ENCODE measurements around the gene HIGD1A. TPM values are rescaled to one million over a fixed set of nuclear protein-coding genes. Genes with fewer than 3 reads are reported as not detected.
"Not testable (repeated sequence)": the region's sequence is repeated elsewhere in the genome, so short reads cannot be mapped to it uniquely, and the experiment has no call there.

The HIGD1A gene
- total RNA-seq, 1 donor from 2014 or later = 82.4 TPM

DNA sequence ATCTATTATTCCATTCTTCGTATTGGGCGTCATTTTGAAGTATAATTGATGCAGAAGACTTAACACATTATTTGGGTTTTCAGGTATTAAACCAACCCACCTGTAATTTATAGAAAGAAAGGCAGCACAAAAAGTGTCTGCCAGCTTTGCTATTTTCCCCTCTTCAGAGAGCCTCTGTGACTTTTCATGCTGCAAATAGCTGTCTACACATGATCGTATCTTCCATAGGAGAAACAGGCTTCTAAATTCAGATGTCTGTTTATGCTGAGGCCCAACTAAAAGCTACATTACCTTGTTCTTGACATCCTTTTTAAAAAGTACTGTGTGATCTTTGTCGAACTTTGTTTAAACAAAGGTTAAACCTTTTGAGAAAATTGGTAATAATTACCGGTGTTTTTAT lies 10.0 kb upstream of the HIGD1A start:
- no peaks in the 10 kb centered on the region for H3K9me3 Mint-ChIP-seq
- no peak for DNase-seq (ENCODE audit: low read depth, low spot score)
- H3K27me3 Mint-ChIP-seq (ENCODE audit: low read depth) = peaks cover 2% of the 10 kb centered on the region
- H3K36me3 Mint-ChIP-seq (ENCODE audit: low read depth) = no peaks in the 10 kb centered on the region
- H3K4me1 Mint-ChIP-seq = peaks cover 6% of the 10 kb centered on the region
- no peak overlapping the region for H3K27ac Mint-ChIP-seq (ENCODE audit: unreplicated experiment)
- no peak overlapping the region for H3K4me3 Mint-ChIP-seq
- TF ChIP-seq, protein P1, sequence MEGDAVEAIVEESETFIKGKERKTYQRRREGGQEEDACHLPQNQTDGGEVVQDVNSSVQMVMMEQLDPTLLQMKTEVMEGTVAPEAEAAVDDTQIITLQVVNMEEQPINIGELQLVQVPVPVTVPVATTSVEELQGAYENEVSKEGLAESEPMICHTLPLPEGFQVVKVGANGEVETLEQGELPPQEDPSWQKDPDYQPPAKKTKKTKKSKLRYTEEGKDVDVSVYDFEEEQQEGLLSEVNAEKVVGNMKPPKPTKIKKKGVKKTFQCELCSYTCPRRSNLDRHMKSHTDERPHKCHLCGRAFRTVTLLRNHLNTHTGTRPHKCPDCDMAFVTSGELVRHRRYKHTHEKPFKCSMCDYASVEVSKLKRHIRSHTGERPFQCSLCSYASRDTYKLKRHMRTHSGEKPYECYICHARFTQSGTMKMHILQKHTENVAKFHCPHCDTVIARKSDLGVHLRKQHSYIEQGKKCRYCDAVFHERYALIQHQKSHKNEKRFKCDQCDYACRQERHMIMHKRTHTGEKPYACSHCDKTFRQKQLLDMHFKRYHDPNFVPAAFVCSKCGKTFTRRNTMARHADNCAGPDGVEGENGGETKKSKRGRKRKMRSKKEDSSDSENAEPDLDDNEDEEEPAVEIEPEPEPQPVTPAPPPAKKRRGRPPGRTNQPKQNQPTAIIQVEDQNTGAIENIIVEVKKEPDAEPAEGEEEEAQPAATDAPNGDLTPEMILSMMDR (conservative IDR thresholded peaks at IDR 0.05) = no peak

DNA sequence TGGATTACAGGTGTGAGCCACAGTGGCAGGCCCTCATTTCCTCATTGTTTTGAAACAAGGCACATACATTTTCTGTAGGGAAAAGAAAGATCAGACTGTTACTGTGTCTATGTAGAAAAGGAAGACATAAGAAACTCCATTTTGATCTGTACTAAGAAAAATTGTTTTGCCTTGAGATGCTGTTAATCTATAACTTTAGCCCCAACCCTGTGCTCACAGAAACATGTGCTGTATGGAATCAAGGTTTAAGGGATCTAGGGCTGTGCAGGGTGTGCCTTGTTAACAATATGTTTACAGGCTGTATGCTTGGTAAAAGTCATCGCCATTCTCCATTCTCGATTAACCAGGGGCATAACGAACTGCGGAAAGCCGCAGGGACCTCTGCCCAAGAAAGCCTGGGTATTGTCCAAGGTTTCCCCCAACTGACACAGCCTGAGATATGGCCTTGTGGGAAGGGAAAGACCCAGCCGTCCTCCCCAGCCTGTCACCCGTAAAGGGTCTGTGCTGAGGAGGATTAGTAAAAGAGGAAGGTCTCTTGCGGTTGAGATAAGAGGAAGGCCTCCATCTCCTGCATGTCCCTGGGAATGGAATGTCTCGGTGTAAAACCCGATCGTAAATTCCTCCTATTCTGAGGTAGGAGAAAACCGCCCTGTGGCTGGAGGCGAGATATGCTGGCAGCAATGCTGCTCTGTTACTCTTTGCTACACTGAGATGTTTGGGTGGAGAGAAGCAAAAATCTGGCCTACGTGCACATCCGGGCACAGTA lies 7.0 kb upstream of the HIGD1A start:
- H3K4me3 Mint-ChIP-seq; H3K4me1 Mint-ChIP-seq; H3K27ac Mint-ChIP-seq (ENCODE audit: unreplicated experiment); H3K36me3 Mint-ChIP-seq (ENCODE audit: low read depth); H3K9me3 Mint-ChIP-seq; DNase-seq (ENCODE audit: low read depth, low spot score); H3K27me3 Mint-ChIP-seq (ENCODE audit: low read depth): not testable (repeated sequence)

DNA sequence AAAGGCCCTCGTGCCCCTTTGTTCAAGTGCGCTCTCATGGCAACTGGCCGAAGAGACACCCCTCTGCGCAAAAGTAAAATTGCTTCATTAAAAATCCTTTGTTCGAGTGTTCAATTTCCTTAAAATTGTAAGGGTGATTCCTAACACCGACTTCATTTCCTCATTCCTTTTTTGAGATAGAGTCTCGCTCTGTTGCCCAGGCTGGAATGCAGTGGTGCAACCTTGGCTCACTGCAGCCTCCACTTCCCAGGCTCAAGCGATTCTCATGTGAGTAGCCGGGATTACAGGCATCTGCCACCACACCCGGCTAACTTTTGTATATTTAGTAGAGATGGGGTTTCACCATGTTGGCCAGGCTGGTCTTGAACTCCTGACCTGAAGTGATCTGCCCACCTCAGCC lies 6.4 kb upstream of the HIGD1A start:
- H3K4me3 Mint-ChIP-seq; H3K9me3 Mint-ChIP-seq; DNase-seq (ENCODE audit: low read depth, low spot score); H3K36me3 Mint-ChIP-seq (ENCODE audit: low read depth); H3K4me1 Mint-ChIP-seq; H3K27ac Mint-ChIP-seq (ENCODE audit: unreplicated experiment): not testable (repeated sequence)
- H3K27me3 Mint-ChIP-seq (ENCODE audit: low read depth) = peaks cover 14% of the 10 kb centered on the region

DNA sequence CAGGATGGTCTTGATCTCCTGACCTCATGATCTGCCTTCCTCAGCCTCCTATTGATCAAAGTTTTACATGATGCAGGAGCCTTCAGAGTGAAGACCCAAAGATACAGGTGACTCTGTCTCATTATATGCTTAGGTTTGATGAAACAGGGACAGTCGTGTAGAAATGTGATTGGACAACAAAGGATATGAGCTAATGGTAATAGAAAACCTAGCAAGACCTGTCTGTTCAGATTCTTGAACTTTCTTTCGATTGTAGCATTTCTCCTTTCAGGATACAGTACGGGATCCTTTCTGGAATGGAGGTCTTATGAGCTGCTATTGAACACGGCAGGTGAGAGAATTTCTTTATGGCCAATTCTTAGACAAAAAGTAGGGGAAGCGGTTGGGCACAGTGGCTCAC lies 4.9 kb upstream of the HIGD1A start, which contains the start of gene ACKR2:
ACKR2 (plus strand) TSS at position 244 of the 400 bp plus-strand sequence. CDS start 55,058 bp downstream, outside the sequence.
- TF ChIP-seq, protein P1 (conservative IDR thresholded peaks at IDR 0.05) = no peak
- Mint-ChIP-seq H3K27ac (ENCODE audit: unreplicated experiment) (no peak within 1 kb of the TSS), H3K36me3 (ENCODE audit: low read depth) (no peaks in the 10 kb centered on the region), H3K9me3 (no peaks in the 10 kb centered on the region), H3K27me3 (ENCODE audit: low read depth) (peaks cover 20% of the 10 kb centered on the region), H3K4me3 (no peak within 1 kb of the TSS), H3K4me1 (peaks cover 11% of the 10 kb centered on the region)
- no peak for DNase-seq (ENCODE audit: low read depth, low spot score)

DNA sequence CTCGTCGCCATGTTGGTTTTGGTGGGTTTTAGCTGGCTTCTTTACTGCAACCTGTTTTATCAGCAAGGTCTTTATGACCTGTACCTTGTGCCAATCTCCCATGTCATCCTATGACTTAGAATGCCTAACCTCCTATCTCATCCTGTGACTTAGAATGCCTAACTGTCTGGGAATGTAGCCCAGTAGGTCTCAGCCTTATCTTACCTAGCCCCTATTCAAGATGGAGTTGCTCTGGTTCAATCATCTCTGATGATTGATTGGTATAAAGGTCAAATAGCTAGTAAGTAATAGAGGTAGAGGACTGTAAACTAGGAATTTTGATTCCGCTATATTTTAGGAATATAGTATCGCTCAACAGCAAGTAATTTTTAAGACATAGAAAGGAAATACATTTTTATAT lies 3.6 kb upstream of the HIGD1A start:
- H3K4me3 Mint-ChIP-seq = no peak overlapping the region
- peaks cover 20% of the 10 kb centered on the region for H3K27me3 Mint-ChIP-seq (ENCODE audit: low read depth)
- peaks cover 23% of the 10 kb centered on the region for H3K4me1 Mint-ChIP-seq
- no peaks in the 10 kb centered on the region for H3K36me3 Mint-ChIP-seq (ENCODE audit: low read depth)
- H3K9me3 Mint-ChIP-seq = no peaks in the 10 kb centered on the region
- DNase-seq (ENCODE audit: low read depth, low spot score) = no peak
- TF ChIP-seq, protein P1 (conservative IDR thresholded peaks at IDR 0.05) = no peak
- no peak overlapping the region for H3K27ac Mint-ChIP-seq (ENCODE audit: unreplicated experiment)

DNA sequence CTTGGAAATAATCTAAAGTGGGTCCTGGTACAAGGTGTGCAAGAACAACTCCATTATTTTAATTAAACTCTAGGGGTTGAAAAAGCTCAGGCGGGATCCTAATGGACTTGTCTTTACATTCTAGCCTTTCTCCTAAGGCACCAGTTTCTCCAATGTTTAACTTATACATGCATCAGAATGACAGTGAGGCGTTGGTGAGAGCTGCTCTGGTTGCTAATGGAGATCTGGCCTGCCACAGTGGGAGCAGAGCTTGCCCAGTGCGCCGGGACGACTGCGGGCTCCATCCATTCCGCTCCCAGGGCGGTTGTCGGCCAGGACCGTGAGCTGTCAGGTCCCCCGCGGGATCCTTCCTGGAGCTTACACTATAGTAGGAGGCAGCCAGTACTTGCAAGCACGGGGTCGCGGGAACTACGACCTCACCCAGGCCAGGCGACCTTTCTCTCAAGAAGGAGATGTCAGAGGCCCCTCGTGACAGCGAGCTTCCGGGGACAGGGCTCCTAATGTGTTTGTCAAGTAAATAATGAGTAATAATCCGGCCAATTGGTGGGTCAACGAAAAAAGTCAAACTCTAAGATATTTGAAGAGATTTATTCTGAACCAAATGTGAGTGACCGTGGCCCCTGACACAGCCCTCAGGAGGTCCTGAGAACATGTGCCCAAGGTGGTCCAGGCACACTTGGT lies 991 bp upstream of the HIGD1A start:
- DNase-seq (ENCODE audit: low read depth, low spot score) = no peak
- peaks cover 45% of the 10 kb centered on the region for H3K4me1 Mint-ChIP-seq
- peaks cover 20% of the 10 kb centered on the region for H3K27me3 Mint-ChIP-seq (ENCODE audit: low read depth)
- TF ChIP-seq, protein P1 (conservative IDR thresholded peaks at IDR 0.05) = no peak
- H3K4me3 Mint-ChIP-seq = peak overlapping the region; percentile 99
- H3K9me3 Mint-ChIP-seq = no peaks in the 10 kb centered on the region
- peaks cover 2% of the 10 kb centered on the region for H3K36me3 Mint-ChIP-seq (ENCODE audit: low read depth)
- no peak overlapping the region for H3K27ac Mint-ChIP-seq (ENCODE audit: unreplicated experiment)
